ENCODE results near the gene BICDL2. TPM values are rescaled to one million over a fixed set of nuclear protein-coding genes. Genes with fewer than 3 reads are reported as not detected.

Gene BICDL2
- total and polyA plus RNA-seq, 9 of the 15 experiments (the other 6 are each of a cell fraction or from before 2014, with no cell fraction given): 0.09 to 0.28 (median 0.09) TPM; not detected in 6

- TF ChIP-seq REST (IDR thresholded peaks at IDR 0.05; ENCODE audit: borderline replicate concordance) (peak; percentile 94), REST (CRISPR knock-in tag; IDR thresholded peaks at IDR 0.05; ENCODE audit: low read depth) (no peak), HINFP (tag; conservative IDR thresholded peaks at IDR 0.05; ENCODE audit: low read depth) (no peak), TRIM25 (IDR thresholded peaks at IDR 0.05; ENCODE audit: borderline replicate concordance) (no peak), GMEB1 (CRISPR knock-in tag; IDR thresholded peaks at IDR 0.05) (no peak), SMAD2 (IDR thresholded peaks at IDR 0.05; ENCODE audit: low read depth, low read length) (no peak), PRMT5 (CRISPR knock-in tag; IDR thresholded peaks at IDR 0.05) (no peak), RBM39 (optimal IDR thresholded peaks at IDR 0.05; ENCODE audit: low read depth, low read length) (no peak), DNMT1 (IDR thresholded peaks at IDR 0.05) (no peak), SREBF1 (IDR thresholded peaks at IDR 0.05; ENCODE audit: borderline replicate concordance, low read depth, low read length) (no peak)
Observed at GRCh38 chr16:3003582-3004270, 33.0 kb downstream of the BICDL2 start (continued).

Data from K562 (cell line).